ENCODE measurements around the gene PKP3.

PKP3 gene

GRCh38 chr11:446891-447290 is 52.9 kb downstream of the PKP3 start:
- H3K4me3 ChIP-seq (ENCODE audit: low read depth, low read length), result no peak overlapping the region
- no peak for TF ChIP-seq CTCF (IDR thresholded peaks at IDR 0.05; ENCODE audit: borderline replicate concordance, insufficient read depth, low read depth, low read length)

- peak overlapping the region; percentile 68 for H3K4me3 ChIP-seq (ENCODE audit: low read depth, low read length)
- TF ChIP-seq CTCF (IDR thresholded peaks at IDR 0.05; ENCODE audit: borderline replicate concordance, insufficient read depth, low read depth, low read length), result peak; percentile 84
Measured at GRCh38 chr11:447923-448731, 54.1 kb downstream of the PKP3 start.

- 0 out of 2 replicates have a peak, but pooled peaks have one; percentile 3 for TF ChIP-seq CTCF (IDR thresholded peaks at IDR 0.05; ENCODE audit: borderline replicate concordance, insufficient read depth, low read depth, low read length)
- peak within 1 kb of the TSS; percentile 90 for H3K4me3 ChIP-seq (ENCODE audit: low read depth, low read length)
Measured at GRCh38 chr11:449889-450808, 56.1 kb downstream of the PKP3 start, which contains the start of gene PTDSS2. Gene PTDSS2 (plus strand): TSS chr11:450279. CDS start chr11:450456, 177 bp downstream.

- TF ChIP-seq CTCF (IDR thresholded peaks at IDR 0.05; ENCODE audit: borderline replicate concordance, insufficient read depth, low read depth, low read length), result 0 out of 2 replicates have a peak, but pooled peaks have one; percentile 25
- peak overlapping the region; percentile 90 for H3K4me3 ChIP-seq (ENCODE audit: low read depth, low read length)
Measured at GRCh38 chr11:450809-451451, 56.9 kb downstream of the PKP3 start.

GRCh38 chr11:451738-452137 is 57.7 kb downstream of the PKP3 start:
- no peak overlapping the region for H3K4me3 ChIP-seq (ENCODE audit: low read depth, low read length)
- TF ChIP-seq CTCF (IDR thresholded peaks at IDR 0.05; ENCODE audit: borderline replicate concordance, insufficient read depth, low read depth, low read length), result no peak

GRCh38 chr11:452203-452744 is 58.3 kb downstream of the PKP3 start:
- no peak for TF ChIP-seq CTCF (IDR thresholded peaks at IDR 0.05; ENCODE audit: borderline replicate concordance, insufficient read depth, low read depth, low read length)
- H3K4me3 ChIP-seq (ENCODE audit: low read depth, low read length), result no peak overlapping the region
